GM21367 (cell line): ENCODE measurements around the gene GABRB1.
A peak's percentile ranks its signal among the peaks of the same experiment; 100 is the strongest.

ENCODE experiments used
- ATAC-seq: cut with Tn5 transposase; IDR thresholded peaks from one replicate; pipeline ENCODE4 v1.9.1; 2021; ENCODE audit not compliant: unreplicated experiment

GABRB1 gene

DNA sequence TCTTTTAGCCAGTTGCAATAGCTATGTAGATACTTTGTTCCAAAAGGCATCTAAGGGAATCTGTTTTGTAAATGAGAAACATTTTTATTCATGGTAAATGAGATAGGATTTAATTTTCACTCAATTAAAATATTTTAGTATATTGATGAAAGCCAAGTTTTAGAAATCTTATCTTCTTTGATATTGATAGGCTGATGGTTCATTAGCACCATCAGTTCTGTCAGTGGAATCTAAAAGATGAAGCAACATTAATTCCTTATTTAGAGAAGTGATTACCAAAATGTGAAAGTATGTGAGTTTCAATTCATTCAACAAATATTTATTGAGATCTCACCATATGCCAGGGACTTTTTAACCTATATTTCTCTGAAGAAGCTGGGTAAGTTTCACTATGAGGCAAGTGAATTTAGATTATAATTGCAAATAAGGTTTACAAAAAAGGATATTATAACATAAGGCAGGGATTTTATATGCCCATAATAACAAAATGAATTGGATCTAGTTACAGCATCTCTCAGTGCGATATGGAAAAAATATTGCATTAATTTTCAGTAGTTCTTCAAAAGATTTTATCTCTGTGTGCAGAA lies 79.3 kb downstream of the GABRB1 start:
- no peak for ATAC-seq

GRCh38 chr4:47118192-47118929 lies 87.0 kb downstream of the GABRB1 start:
- no peak for ATAC-seq

- ATAC-seq = no peak
Observed at GRCh38 chr4:47120783-47121182, 89.4 kb downstream of the GABRB1 start.

DNA sequence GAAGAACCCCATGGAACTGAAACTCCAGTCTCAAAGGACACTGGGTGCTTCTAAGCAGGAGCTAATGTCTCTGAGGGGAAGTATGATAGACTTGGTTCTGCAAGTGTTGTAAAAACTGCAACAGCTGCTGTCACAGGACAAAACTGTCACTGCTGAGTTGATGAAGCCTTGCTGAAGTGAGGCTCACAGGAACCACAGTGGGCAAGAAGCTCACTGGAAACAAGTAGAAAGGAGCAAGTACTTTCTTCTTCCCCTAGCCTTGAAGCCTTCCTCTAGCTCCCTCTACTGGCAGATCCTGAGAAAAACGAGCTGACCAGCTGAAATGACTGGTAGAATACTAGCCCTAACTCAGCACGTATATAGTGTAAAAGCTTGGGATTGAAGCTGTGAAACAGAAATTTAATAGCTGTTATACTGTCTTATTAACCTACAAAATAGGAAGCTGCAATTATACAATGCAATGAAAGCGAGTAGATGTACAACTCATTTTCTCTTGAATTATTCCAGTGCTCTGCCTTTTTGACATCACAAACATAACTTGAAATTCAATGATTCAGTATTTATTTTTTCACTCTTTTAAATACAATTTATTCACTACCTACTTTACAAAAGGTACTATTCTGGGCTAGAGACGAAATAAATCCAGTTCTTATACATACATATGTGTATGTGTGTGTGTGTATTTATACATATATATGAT lies 91.4 kb downstream of the GABRB1 start:
- peak; percentile 94 for ATAC-seq

- ATAC-seq = no peak
Observed at GRCh38 chr4:47128991-47129390, 97.6 kb downstream of the GABRB1 start.

GRCh38 chr4:47135210-47135609 lies 103.8 kb downstream of the GABRB1 start:
- no peak for ATAC-seq

DNA sequence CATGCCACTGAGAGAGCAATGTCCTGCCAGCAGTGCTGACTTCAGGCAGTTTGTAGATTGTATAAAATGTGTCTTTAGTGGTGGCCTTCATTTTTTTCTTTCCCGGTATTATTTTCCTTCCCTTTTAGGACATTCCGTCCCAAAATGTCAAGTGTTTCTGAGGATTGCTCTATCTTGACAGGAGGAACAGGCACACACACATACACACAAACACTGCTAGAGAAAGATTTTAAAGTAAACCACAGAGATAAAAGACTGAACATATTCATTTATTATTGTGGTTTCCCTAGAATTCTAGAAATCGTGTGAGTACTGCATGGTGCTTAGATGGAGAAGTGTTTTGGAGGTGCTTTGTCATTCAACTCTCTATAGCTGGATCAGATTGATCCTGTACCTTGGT lies 111.9 kb downstream of the GABRB1 start:
- no peak for ATAC-seq

DNA sequence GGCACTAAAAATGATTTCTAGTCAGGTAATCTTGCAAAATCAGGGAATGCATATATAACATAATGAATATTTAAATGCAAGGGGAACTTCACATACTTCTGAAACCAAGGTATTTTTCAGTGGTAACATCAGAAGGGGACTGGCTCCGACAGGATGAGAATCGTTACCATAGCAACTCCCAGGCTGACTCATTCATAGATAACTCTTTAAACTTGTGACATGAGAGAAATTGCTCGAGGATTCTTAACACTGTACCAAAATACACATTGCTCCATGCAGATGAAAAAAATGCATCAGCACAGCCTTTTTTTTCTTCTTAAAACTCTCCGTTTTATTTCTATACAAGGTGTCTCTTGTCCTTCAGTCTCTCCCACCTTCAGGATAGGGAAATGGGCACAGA lies 114.3 kb downstream of the GABRB1 start:
- peak; percentile 99 for ATAC-seq

- no peak for ATAC-seq
Observed at GRCh38 chr4:47154816-47155370, 123.5 kb downstream of the GABRB1 start.

DNA sequence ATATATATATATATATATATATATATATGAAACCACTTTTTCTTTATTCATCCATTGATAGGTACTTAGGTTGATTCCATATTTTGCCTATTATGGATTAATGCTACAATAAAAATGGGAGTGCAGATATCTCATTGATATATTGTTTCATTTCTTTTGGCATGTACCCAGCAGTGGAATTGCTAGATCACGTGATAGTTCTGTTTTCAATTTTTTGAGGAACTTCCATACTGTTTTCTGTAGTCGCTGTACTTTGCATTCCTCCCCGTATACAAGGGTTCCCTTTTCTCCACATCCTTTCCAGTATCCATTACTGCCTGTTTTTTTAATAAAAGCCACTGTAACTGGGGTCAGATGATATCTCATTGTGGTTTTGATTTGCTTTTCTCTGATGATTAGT lies 124.6 kb downstream of the GABRB1 start:
- no peak for ATAC-seq

DNA sequence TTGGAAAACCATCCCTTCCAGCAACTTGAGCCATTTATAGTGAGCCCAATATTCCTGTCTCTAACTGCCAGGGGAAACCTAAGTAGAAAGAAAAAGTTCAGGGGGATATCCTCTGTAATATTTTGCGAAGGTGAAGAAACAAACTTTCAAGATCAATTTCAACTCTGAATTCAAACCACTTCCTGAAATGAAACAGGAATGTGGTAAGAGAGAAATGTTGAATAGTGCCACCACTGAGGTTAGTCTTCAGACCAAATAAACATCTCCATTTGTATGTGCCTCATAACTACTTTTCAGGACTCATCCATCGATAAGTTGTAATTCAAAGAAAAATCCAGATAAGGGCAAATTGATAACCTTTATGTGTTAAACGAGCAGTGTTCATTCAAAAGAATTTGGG lies 128.7 kb downstream of the GABRB1 start:
- ATAC-seq = no peak

- ATAC-seq = no peak
Observed at GRCh38 chr4:47167081-47168035, 136.0 kb downstream of the GABRB1 start.

DNA sequence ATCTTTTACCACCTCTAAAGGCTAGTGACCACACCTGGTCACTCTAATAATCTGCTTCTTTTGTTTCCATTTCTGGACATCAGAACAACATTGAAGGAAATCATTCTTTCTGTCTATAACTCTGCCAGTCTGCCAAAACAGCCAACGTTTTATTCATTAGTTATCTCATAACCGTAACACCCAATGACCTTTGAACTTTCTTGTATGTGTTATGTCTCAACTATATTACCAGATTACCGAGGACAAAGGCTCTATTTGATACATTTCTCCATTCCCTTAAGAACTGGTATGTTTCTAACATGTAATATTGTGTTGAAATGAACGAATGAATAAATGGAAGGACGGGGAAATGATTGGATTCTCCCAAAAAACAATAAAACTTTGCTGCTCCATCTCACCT lies 152.7 kb downstream of the GABRB1 start:
- no peak for ATAC-seq

DNA sequence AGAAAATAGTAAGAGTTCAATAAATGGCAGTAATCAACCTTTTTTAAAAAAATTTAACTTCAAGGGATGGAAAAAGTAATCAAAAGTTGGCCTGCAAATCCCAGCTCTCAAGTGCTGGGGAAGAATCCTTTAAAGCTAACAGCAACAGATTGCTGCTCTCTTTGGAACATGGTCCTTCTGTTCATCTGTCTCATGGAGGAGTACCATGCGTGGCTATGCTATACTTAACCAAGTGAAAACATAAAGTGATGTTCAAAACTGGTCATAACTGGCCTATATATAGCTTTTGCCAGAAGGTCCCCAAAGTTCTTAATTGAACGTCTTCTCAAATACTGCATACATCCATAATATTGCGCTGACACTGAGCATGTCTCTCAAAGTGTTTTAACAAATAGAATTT lies 154.4 kb downstream of the GABRB1 start:
- ATAC-seq = no peak

DNA sequence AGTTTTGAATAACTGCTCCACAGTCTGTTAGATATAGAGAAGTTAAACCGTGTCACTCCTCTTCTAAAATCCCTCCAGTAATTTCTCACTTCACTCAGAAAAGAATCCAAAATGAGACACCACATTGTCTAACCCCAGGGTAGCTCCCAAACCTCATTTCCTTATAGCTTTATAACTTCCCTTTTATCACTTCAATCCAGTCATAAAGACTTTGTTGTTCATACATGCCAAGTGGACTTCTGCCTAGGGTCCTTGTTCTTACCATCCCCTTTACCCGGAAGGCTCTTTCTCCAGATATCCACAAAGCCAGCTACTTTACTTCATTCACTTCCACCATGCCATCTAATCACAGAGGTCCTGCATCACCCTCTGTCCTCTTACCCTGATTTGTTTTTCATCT lies 156.2 kb downstream of the GABRB1 start:
- ATAC-seq = no peak

DNA sequence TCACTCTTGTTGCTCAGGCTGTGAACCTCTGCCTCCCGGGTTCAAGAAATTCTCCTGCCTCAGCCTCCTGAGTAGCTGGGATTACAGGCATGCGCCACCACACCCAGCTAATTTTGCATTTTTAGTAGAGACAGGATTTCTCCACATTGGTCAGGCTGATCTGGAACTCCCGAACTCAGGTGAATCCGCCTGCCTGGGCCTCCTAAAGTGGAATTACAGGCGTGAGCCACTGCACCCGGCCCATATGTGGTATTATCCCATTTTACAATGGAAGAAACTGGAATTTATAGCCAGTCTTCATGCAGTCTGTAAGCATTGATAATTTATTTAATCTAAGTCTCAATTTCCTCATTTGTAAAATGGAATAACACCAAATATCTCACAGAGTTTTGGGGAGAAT lies 161.8 kb downstream of the GABRB1 start:
- ATAC-seq = no peak

DNA sequence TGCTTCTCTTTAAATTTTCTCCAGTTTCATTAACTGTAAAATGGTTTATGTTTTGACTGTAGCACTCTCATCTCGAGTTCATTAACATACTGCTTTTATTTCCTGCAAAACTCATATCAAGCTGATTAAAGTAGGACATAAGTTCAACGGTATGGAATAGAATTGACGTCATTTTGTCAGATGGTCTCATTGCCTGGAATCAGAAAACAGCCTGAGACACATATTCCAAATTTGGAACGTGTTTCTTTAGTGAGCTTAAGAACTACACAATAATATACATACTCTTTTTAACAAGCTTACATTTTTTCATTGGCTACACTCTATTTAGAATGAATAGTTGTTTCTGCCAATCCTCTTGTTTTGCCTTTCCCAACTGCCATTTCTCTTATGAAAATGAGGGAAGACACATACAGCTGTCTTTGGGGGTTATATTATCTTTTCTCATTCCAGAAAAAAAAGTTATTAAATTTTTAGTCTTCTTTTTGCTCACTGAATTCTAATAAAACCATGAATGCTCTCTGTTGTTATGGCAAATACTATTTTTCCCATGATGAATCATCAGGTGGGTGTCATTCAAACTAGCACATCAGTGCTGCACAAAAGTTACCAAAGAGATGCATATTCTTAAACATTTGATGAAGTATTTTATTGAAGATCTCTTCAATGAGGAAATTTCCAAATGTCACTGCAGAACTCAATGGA lies 162.8 kb downstream of the GABRB1 start:
- no peak for ATAC-seq

DNA sequence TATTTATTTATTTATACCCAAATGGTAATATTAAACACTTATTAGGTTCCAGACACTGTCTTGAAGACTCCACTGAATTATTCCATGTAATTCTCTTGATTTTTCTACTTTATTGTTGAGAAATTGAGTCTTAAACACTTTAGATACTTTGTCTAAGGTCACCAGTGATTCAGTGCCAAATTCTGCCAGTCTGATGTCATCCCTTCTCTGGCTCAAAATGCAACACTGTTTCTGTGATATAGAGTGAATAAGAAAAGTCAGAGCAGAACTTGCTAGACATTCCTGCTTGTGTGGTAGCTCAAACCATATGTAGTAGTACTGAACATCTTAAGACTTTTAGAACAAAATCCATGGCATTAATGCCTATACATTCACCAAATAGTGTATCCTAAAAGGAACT lies 164.3 kb downstream of the GABRB1 start:
- ATAC-seq = no peak

GRCh38 chr4:47198791-47199190 lies 167.4 kb downstream of the GABRB1 start:
- no peak for ATAC-seq

DNA sequence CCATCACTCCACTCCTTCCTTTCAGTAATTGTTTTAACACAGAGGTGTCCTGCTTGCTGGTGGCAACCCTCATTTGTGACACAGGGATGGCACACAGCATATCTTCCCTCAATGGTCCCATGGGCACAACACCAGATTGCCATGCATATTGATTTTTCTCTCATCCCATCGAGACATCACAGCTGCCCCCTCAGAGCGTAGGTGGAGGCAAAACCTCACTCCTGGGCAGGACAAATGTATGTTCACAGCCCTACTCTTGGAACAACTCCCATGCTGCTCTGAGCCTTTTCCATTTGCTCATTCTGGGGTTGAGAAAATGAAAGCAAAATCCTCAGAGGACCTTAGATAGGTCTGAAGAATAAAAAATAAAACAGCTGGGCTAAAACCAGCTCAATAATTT lies 172.2 kb downstream of the GABRB1 start:
- no peak for ATAC-seq
